Colonic mucosa (tissue), 4 donors: ENCODE results near the gene MEIKIN. TPM values are rescaled to one million over a fixed set of nuclear protein-coding genes. Genes with fewer than 3 reads are reported as not detected.

Experiments
- DNase-seq: peaks from one replicate; pipeline ENCODE4 v3.0.0-alpha.2; 2020
- H3K27ac ChIP-seq: fragments of 200-600 bp; one replicate; pipeline ENCODE4 v1.8.0; 2021
- H3K27me3 ChIP-seq: fragments of 200-600 bp; one replicate; pipeline ENCODE4 v1.8.0; 2021
- H3K36me3 ChIP-seq: fragments of 200-600 bp; one replicate; pipeline ENCODE4 v1.8.0; 2021
- H3K4me1 ChIP-seq: fragments of 200-600 bp; one replicate; pipeline ENCODE4 v1.8.0; 2021; ENCODE audit warnings: mild to moderate bottlenecking
- H3K4me3 ChIP-seq: fragments of 200-600 bp; one replicate; pipeline ENCODE4 v1.8.0; 2021
- H3K9ac ChIP-seq, 2 donors: one replicate each; pipeline ENCODE4 v1.7.0; 2013; ENCODE audit warnings: control low read depth in 2 of 2, low read depth in 2 of 2, low read length in 2 of 2
- H3K9me3 ChIP-seq: fragments of 200-600 bp; one replicate; pipeline ENCODE4 v1.8.0; 2021
- CTCF ChIP-seq: fragments of 200-600 bp; IDR thresholded peaks from one replicate; pipeline ENCODE4 v1.8.0; 2022; ENCODE audit warnings: antibody characterized with exemption, mild to moderate bottlenecking
- intact Hi-C: fragments of 100-400 bp; cut with DNase I; formaldehyde crosslinking; loops from one replicate; pipeline ENCODE4 v1.14.1; 2022
- total RNA-seq, 2 donors: library from RNA; stranded (reverse); fragmentation: NEBNext Ultra II Directional in 1 of 2; extraction: Animal tissue kit (Norgen Biotek cat#: 25700) in 1 of 2; gene quantifications; one replicate each; pipeline ENCODE4 v1.2.1, GENCODE V29; 2021
- donor health status: healthy.
- donor health status: DM: no; HTN: no; CAD: no.
- donor health status: DM: no; HTN: no; CAD: no.

Gene MEIKIN
- total RNA-seq, 2 donors from 2014 or later = not detected

- intact Hi-C loops = no loop called here
- no peaks in the 10 kb centered on the region for H3K4me1 ChIP-seq
- no peak overlapping the region for H3K9ac ChIP-seq
- no peak overlapping the region for H3K4me3 ChIP-seq
- H3K27me3 ChIP-seq = no peaks in the 10 kb centered on the region
- DNase-seq = no peak
- no peaks in the 10 kb centered on the region for H3K9me3 ChIP-seq
- no peak for TF ChIP-seq CTCF
- no peak overlapping the region for H3K27ac ChIP-seq
- H3K36me3 ChIP-seq = no peaks in the 10 kb centered on the region
These were observed 13.2 kb downstream of the MEIKIN start for GRCh38 chr5:131932235-131932634.

- intact Hi-C loops = no loop called here
- no peak for TF ChIP-seq CTCF
- H3K36me3 ChIP-seq = no peaks in the 10 kb centered on the region
- H3K9ac ChIP-seq = no peak overlapping the region
- H3K4me1 ChIP-seq = no peaks in the 10 kb centered on the region
- no peak for DNase-seq
- H3K4me3 ChIP-seq = no peak overlapping the region
- H3K27ac ChIP-seq = no peak overlapping the region
- no peaks in the 10 kb centered on the region for H3K27me3 ChIP-seq
- H3K9me3 ChIP-seq = no peaks in the 10 kb centered on the region
These were observed 16.5 kb downstream of the MEIKIN start for GRCh38 chr5:131928957-131929356.

DNA sequence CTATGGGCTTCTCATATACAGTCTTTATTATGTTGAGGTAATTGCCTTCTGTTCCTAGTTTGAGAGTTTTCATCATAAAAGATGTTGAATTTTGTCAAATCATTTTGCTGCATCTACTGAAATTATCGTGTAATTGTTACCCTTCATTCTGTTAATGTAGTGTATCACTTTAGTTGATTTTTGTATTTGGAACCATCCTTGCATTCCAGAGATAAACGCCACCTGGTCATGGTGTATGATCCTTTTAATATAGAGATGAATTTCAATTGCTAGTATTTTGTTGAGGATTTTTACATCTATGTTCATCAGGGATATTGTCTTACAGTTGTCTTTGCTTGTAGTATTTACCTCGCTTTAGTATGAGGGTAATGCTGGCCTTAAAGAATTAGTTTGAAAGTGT lies 19.3 kb downstream of the MEIKIN start:
- no peak for TF ChIP-seq CTCF
- intact Hi-C loops = no loop called here
- H3K4me3 ChIP-seq = no peak overlapping the region
- no peak overlapping the region for H3K27ac ChIP-seq
- no peak for DNase-seq
- H3K9ac ChIP-seq = no peak overlapping the region
- no peaks in the 10 kb centered on the region for H3K36me3 ChIP-seq
- H3K4me1 ChIP-seq = no peaks in the 10 kb centered on the region
- H3K9me3 ChIP-seq = no peaks in the 10 kb centered on the region
- no peaks in the 10 kb centered on the region for H3K27me3 ChIP-seq

- Histone ChIP-seq H3K4me1 (no peaks in the 10 kb centered on the region), H3K36me3 (no peaks in the 10 kb centered on the region), H3K27ac (no peak overlapping the region), H3K9me3 (no peaks in the 10 kb centered on the region), H3K9ac (no peak overlapping the region), H3K4me3 (no peak overlapping the region), H3K27me3 (no peaks in the 10 kb centered on the region)
- DNase-seq = no peak
- intact Hi-C loops = no loop called here
- TF ChIP-seq CTCF = no peak
These were observed 29.0 kb downstream of the MEIKIN start for GRCh38 chr5:131916481-131916880.

DNA sequence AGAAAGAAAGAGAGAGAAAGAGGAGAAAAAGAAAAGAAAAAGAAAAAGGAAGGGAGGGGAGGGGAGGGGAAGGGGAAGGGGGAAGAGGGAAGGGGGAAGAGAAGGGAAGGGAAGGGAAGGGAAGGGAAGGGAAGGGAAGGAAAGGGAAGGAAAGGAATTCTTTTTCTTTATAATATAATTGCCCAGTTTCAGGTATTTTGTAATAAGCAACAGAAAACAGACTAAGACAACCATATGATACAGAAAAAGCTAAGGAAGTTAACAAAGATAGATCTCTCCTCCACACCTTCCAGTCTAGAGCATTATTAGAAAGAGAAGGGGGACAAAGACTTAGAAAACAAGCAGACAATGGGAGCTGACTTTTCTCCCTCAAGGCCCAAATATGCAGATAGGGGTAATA lies 31.0 kb downstream of the MEIKIN start:
- Histone ChIP-seq H3K9ac (no peak overlapping the region), H3K27me3 (no peaks in the 10 kb centered on the region), H3K9me3 (no peaks in the 10 kb centered on the region), H3K4me3 (no peak overlapping the region), H3K36me3 (no peaks in the 10 kb centered on the region), H3K4me1 (no peaks in the 10 kb centered on the region), H3K27ac (no peak overlapping the region)
- TF ChIP-seq CTCF = no peak
- no peak for DNase-seq
- intact Hi-C loops = no loop called here

- intact Hi-C loops = no loop called here
- TF ChIP-seq CTCF = no peak
- H3K27ac ChIP-seq = no peak overlapping the region
- no peaks in the 10 kb centered on the region for H3K27me3 ChIP-seq
- no peaks in the 10 kb centered on the region for H3K9me3 ChIP-seq
- H3K4me3 ChIP-seq = no peak overlapping the region
- H3K36me3 ChIP-seq = no peaks in the 10 kb centered on the region
- H3K9ac ChIP-seq = no peak overlapping the region
- no peak for DNase-seq
- H3K4me1 ChIP-seq = no peaks in the 10 kb centered on the region
These were observed 31.9 kb downstream of the MEIKIN start for GRCh38 chr5:131913603-131914002.
